ENCODE data around the gene ABHD3. TPM values are rescaled to one million over a fixed set of nuclear protein-coding genes. Genes with fewer than 3 reads are reported as not detected.
"Not testable (repeated sequence)": the region's sequence is repeated elsewhere in the genome, so short reads cannot be mapped to it uniquely, and the experiment has no call there.

The ABHD3 gene
- total RNA-seq, 2 experiments from 2014 or later, result 24.1 to 25.4 TPM

DNA sequence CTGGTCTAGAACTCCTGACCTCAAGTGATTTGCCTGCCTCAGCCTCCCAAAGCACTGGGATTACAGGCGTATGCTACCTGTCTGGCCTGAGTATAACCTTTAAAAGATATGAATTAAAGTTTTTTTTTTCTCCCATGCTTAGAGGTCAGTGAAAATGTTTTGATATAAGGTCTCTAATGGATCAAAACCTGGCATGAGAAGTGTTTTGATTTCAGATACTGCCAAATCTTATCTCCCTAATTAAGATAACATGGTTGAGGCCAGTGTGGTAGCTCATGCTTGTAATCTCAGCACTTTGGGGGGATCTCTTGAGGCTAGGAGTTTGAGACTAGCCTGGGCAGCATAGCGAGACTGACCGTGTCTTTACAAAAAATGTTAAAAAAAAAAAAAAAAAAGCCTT, 51.2 kb downstream of the ABHD3 start:
- intact Hi-C loops (cut with DNase I, micrococcal nuclease), result no loop called here
- no peak overlapping the region for H3K4me3 ChIP-seq (ENCODE audit: low read length)
- CTCF ChIA-PET, result interaction anchor here (0.6 to 0.7 kb wide), 2 partner anchors 39 to 82 kb away, joined by 3 to 7 read pairs; no protein-coding TSS in a partner anchor
- H3K9me3 Mint-ChIP-seq, result no peaks in the 10 kb centered on the region
- no peak overlapping the region for H3K27ac Mint-ChIP-seq
- TF ChIP-seq, protein P1, sequence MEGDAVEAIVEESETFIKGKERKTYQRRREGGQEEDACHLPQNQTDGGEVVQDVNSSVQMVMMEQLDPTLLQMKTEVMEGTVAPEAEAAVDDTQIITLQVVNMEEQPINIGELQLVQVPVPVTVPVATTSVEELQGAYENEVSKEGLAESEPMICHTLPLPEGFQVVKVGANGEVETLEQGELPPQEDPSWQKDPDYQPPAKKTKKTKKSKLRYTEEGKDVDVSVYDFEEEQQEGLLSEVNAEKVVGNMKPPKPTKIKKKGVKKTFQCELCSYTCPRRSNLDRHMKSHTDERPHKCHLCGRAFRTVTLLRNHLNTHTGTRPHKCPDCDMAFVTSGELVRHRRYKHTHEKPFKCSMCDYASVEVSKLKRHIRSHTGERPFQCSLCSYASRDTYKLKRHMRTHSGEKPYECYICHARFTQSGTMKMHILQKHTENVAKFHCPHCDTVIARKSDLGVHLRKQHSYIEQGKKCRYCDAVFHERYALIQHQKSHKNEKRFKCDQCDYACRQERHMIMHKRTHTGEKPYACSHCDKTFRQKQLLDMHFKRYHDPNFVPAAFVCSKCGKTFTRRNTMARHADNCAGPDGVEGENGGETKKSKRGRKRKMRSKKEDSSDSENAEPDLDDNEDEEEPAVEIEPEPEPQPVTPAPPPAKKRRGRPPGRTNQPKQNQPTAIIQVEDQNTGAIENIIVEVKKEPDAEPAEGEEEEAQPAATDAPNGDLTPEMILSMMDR (IDR thresholded peaks at IDR 0.05), result no peak
- no peaks in the 10 kb centered on the region for H3K4me1 Mint-ChIP-seq (ENCODE audit: low read depth)
- H3K36me3 Mint-ChIP-seq (ENCODE audit: low read depth), result peaks cover 49% of the 10 kb centered on the region
- no peak overlapping the region for H3K27ac ChIP-seq (ENCODE audit: low read depth in 1 of 2, low read length in 2 of 2)
- H3K4me3 Mint-ChIP-seq, result no peak overlapping the region
- H3K36me3 ChIP-seq (ENCODE audit: insufficient read depth, low read length), result peaks cover 15% of the 10 kb centered on the region
- H3K4me1 ChIP-seq (ENCODE audit: insufficient read depth, low read length), result no peaks in the 10 kb centered on the region
- H3K9me3 ChIP-seq (ENCODE audit: control insufficient read depth in 1 of 2, insufficient read depth in 1 of 2, low read length in 2 of 2), result no peaks in the 10 kb centered on the region
- DNase-seq, result no peak
- no peaks in the 10 kb centered on the region for H3K27me3 Mint-ChIP-seq
- no peak for ATAC-seq (ENCODE audit: poor library complexity)
- no peaks in the 10 kb centered on the region for H3K27me3 ChIP-seq (ENCODE audit: control insufficient read depth in 1 of 2, insufficient read depth in 2 of 2, low read length in 2 of 2)
- POLR2A ChIA-PET, result no interaction called here

DNA sequence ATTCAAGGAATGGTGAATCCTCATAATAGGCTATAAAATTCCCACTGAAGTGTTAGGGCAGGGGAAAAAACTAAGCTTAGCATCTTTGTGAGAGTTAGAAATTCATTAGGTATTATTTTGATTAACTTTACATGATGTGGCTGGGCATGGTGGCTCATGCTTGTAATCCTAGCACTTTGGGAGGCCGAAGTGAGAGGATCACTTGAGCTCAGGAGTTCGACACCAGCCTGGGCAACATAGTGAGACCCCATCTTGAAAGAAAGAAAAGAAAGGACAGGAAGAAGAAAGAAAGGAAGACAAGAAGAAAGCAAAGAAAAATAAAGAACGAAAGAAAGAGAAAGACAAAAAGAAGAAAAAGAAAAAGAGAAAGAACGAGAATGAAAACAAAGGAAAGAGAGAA, 52.5 kb downstream of the ABHD3 start:
- peaks cover 15% of the 10 kb centered on the region for H3K36me3 ChIP-seq (ENCODE audit: insufficient read depth, low read length)
- ChIA-PET POLR2A (interaction anchor here (0.6 kb wide), 1 partner anchor 552 kb away, joined by 3 read pairs; no protein-coding TSS in a partner anchor), CTCF (interaction anchor here (2.1 kb wide), 1 partner anchor 8 kb away, joined by 4 read pairs; no protein-coding TSS in a partner anchor)
- TF ChIP-seq, protein P1 (IDR thresholded peaks at IDR 0.05), result no peak
- ATAC-seq (ENCODE audit: poor library complexity), result no peak
- intact Hi-C loops (cut with DNase I, micrococcal nuclease), result no loop called here
- DNase-seq, result no peak
- H3K9me3 Mint-ChIP-seq, result no peaks in the 10 kb centered on the region
- H3K27ac Mint-ChIP-seq, result no peak overlapping the region
- no peaks in the 10 kb centered on the region for H3K27me3 Mint-ChIP-seq
- H3K4me3 Mint-ChIP-seq, result no peak overlapping the region
- no peaks in the 10 kb centered on the region for H3K4me1 Mint-ChIP-seq (ENCODE audit: low read depth)
- peaks cover 42% of the 10 kb centered on the region for H3K36me3 Mint-ChIP-seq (ENCODE audit: low read depth)
- H3K4me1 ChIP-seq (ENCODE audit: insufficient read depth, low read length), result no peaks in the 10 kb centered on the region
- no peaks in the 10 kb centered on the region for H3K9me3 ChIP-seq (ENCODE audit: control insufficient read depth in 1 of 2, insufficient read depth in 1 of 2, low read length in 2 of 2)
- no peaks in the 10 kb centered on the region for H3K27me3 ChIP-seq (ENCODE audit: control insufficient read depth in 1 of 2, insufficient read depth in 2 of 2, low read length in 2 of 2)
- no peak overlapping the region for H3K4me3 ChIP-seq (ENCODE audit: low read length)
- no peak overlapping the region for H3K27ac ChIP-seq (ENCODE audit: low read depth in 1 of 2, low read length in 2 of 2)

DNA sequence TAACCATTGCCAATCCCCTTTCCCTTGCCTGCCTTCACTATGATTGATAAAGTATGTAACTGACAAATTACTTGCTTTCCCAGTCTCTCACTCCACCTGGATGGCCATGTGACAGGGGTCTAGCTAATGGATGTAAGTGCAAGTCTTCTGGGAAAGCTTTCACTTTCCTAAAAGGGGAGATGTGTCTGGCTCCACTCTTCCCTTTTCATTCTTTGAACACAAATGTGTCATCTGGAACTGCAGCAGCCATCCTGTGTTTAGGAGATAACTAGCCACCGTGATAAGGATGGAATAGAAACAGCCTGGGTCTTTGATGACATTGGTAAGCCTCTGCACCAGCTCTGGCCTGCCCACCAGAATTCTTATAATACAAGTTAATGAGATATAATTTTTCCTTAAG, 54.3 kb downstream of the ABHD3 start:
- Mint-ChIP-seq H3K36me3 (ENCODE audit: low read depth) (peaks cover 30% of the 10 kb centered on the region), H3K4me3 (no peak overlapping the region), H3K4me1 (ENCODE audit: low read depth) (no peaks in the 10 kb centered on the region), H3K27me3 (no peaks in the 10 kb centered on the region), H3K27ac (no peak overlapping the region), H3K9me3 (no peaks in the 10 kb centered on the region)
- no peaks in the 10 kb centered on the region for H3K4me1 ChIP-seq (ENCODE audit: insufficient read depth, low read length)
- H3K9me3 ChIP-seq (ENCODE audit: control insufficient read depth in 1 of 2, insufficient read depth in 1 of 2, low read length in 2 of 2), result no peaks in the 10 kb centered on the region
- intact Hi-C loops (cut with DNase I, micrococcal nuclease), result no loop called here
- TF ChIP-seq, protein P1 (IDR thresholded peaks at IDR 0.05), result no peak
- H3K27me3 ChIP-seq (ENCODE audit: control insufficient read depth in 1 of 2, insufficient read depth in 2 of 2, low read length in 2 of 2), result no peaks in the 10 kb centered on the region
- DNase-seq (no peak), ATAC-seq (ENCODE audit: poor library complexity) (no peak)
- peaks cover 13% of the 10 kb centered on the region for H3K36me3 ChIP-seq (ENCODE audit: insufficient read depth, low read length)
- H3K27ac ChIP-seq (ENCODE audit: low read depth in 1 of 2, low read length in 2 of 2), result no peak overlapping the region
- no peak overlapping the region for H3K4me3 ChIP-seq (ENCODE audit: low read length)
- POLR2A ChIA-PET, result interaction anchor here (1.1 kb wide), 1 partner anchor 38 kb away, joined by 4 read pairs; no protein-coding TSS in a partner anchor
- CTCF ChIA-PET, result interaction anchor here (2.1 kb wide), 1 partner anchor 10 kb away, joined by 4 read pairs; no protein-coding TSS in a partner anchor

- ATAC-seq (ENCODE audit: poor library complexity); intact Hi-C loops (cut with DNase I, micrococcal nuclease); H3K4me3 Mint-ChIP-seq; H3K4me1 Mint-ChIP-seq (ENCODE audit: low read depth); H3K9me3 ChIP-seq (ENCODE audit: control insufficient read depth in 1 of 2, insufficient read depth in 1 of 2, low read length in 2 of 2); H3K4me3 ChIP-seq (ENCODE audit: low read length); POLR2A ChIA-PET; H3K27me3 ChIP-seq (ENCODE audit: control insufficient read depth in 1 of 2, insufficient read depth in 2 of 2, low read length in 2 of 2); DNase-seq; H3K9me3 Mint-ChIP-seq; H3K4me1 ChIP-seq (ENCODE audit: insufficient read depth, low read length); H3K36me3 ChIP-seq (ENCODE audit: insufficient read depth, low read length); H3K27ac Mint-ChIP-seq; H3K27me3 Mint-ChIP-seq; H3K36me3 Mint-ChIP-seq (ENCODE audit: low read depth); H3K27ac ChIP-seq (ENCODE audit: low read depth in 1 of 2, low read length in 2 of 2): not testable (repeated sequence)
- CTCF ChIA-PET, result interaction anchor here (0.5 to 1.4 kb wide), 2 partner anchors 20 to 40 kb away, joined by 3 to 5 read pairs; partner anchors contain the start of gene ESCO1
Measured at GRCh38 chr18:21640375-21640774, 64.2 kb downstream of the ABHD3 start.

Data from CD4-positive, alpha-beta T cell (primary cell).